Esophagus squamous epithelium (tissue), 4 donors: ENCODE measurements around the gene SRGAP1.

Experiments used
- CTCF ChIP-seq, 6 experiments: fragments of 450-650 bp in 4 of 6; fragments of 200-600 bp in 2 of 6; sonication (generic) in 2 of 6; IDR thresholded peaks; one replicate each; pipeline ENCODE4 v1.5.1; 2016 to 2019; ENCODE audit warnings: antibody characterized with exemption in 6 of 6, mild to moderate bottlenecking in 4 of 6, moderate library complexity in 4 of 6
- POLR2A ChIP-seq, 4 donors: fragments of 450-650 bp; IDR thresholded peaks; one replicate each; pipeline ENCODE4 v1.6.1; 2017; ENCODE audit warnings: antibody characterized with exemption in 4 of 4, mild to moderate bottlenecking in 4 of 4, moderate library complexity in 3 of 4

DNA sequence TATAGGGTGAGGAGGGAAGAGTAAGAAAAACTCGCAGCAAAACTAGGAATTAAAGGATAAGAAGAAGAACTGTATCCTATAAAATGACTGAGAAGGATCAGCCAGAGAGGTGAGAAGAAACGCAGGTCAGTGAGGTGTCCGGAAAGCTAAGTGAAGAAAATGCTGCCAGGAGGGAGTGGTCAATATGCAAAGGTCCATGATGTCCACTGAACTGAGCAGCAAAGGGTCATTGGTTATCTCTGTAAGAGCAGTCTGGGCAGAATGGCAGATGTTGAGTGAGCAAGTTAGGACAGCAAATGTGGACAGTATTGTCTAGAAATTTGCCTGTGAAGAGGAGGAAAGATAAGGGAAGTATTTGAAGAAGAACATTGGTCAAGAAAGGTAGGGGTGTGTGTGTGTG is 155.4 kb downstream of the SRGAP1 start:
- TF ChIP-seq POLR2A (IDR thresholded peaks at IDR 0.05), result no peak
- no peak for TF ChIP-seq CTCF (IDR thresholded peaks at IDR 0.05)
